Measurements from ENCODE around the gene CD28.

CD28 gene

DNA sequence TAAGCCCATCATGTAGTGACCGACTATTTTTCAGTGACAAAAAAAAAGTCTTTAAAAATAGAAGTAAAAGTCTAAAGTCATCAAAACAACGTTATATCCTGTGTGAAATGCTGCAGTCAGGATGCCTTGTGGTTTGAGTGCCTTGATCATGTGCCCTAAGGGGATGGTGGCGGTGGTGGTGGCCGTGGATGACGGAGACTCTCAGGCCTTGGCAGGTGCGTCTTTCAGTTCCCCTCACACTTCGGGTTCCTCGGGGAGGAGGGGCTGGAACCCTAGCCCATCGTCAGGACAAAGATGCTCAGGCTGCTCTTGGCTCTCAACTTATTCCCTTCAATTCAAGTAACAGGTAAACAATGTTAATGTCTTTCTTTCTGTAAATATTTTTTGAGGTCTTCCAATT, at the start of gene CD28:
Gene CD28 (plus strand): TSS at position 237 of the 400 bp plus-strand sequence. CDS start 58 bp downstream, at position 295.
- DNase-seq = no peak

GRCh38 chr2:203659331-203660049, 46.9 kb upstream of the CD28 start:
- no peak for DNase-seq

DNA sequence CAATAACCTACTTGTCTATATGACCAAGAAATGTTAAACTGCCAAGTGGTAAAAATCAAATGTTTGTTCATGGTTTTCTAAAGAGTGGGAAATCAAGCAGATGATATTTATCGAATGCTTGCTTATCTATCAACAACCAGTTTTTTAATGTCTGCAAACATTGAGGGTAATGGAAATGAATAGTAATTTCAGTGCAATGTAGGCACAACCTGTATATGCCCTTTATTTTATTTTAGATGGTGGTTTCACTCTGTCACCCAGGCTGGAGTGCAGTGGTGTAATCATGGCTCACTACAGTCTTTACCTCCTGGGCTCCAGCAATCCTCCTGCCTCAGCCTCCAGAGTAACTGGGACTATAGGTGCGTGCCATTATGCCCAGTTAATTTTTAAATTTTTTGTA, 46.0 kb upstream of the CD28 start:
- no peak for DNase-seq

GRCh38 chr2:203661279-203661908, 45.0 kb upstream of the CD28 start:
- no peak for DNase-seq

DNA sequence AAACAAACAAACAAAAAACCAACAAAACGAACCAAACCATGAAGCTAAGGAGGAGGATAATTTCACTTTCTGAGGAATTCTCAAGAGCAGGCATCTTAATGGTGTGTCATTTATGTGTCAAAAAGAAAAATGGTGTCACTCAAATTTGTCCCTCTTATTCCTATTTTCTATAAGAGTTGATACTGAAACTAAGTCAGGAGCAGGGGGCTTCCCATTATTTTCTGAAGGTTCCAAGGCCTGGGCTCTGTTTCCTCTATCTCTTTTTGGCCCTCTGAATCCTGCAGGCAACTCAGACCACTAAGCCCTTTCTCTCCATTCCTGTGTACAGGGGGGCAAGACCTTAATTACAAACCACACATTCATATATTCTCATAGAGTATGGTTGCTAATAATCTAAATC, 44.0 kb upstream of the CD28 start:
- no peak for DNase-seq

- no peak for DNase-seq
Measured at GRCh38 chr2:203662951-203663350, 43.5 kb upstream of the CD28 start.

DNA sequence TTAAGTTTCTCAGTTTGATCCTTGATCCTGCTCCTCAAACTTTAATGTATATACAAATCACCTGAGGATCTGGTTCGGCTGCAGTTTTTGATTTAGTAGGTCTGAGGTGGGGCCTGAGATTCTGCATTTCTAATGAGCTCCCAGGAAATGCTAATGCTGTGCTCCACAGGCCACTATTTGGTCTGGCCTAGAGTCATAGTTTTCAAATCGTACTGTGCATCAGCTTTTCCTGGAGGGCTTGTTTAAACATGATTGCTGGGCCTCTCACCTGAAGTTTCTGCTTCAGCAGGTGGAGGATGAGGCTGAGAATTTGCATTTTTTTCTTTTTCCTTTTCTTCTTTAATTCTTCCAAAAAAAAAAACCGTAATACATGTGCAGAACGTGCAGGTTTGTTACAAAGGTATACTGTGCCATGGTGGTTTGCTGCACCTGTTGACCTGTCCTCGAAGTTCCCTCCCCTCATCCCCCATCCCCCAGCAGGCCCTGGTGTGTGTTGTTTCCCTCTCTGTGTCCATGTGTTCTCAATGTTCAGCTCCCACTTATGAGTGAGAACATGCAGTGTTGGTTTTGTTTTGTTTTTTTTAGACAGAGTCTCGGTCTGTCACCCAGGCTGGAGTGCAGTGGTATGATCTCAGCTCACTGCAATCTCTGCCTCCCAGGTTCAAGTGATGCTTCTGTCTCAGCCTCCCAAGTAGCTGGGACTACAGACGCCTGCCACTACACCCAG, 42.2 kb upstream of the CD28 start:
- no peak for DNase-seq

DNA sequence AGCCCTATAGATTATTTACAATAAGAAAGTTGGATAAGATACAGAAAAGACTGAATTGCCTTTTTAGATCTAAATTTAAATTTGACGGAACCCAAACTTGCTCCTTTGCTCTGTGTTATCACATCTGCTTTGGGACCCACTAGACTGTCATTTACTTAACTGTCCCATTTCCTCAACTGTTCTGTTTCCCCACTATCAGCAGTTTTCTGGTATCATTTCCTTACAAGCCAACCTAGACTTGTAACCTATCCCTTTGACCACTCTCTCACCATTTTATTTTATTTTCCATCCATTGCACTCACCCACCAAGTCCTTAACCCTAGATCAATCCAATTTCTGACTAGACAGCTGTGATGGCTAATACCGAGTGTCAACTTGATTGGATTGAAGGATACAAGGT, 38.6 kb upstream of the CD28 start:
- DNase-seq = no peak

DNA sequence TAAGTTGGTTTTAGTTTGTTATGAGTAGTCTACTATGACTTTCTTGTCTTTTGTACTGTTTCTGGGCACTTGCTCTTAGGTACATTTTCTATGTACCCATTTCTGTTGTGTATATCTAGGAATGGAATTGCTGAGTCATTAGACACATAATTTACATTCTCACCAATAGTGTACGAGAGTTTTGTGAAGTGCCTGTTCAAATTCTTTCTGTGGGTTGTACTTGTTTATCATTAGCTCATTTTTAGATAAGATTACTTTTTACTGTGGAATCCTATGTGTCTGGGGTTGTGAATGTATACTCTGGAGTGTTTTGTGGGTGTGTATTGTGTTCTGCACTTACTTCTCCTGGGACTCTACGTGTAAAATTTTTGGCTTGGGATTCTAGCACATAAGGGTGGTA, 36.6 kb upstream of the CD28 start:
- DNase-seq = no peak

- DNase-seq = no peak
Measured at GRCh38 chr2:203670939-203671338, 35.5 kb upstream of the CD28 start.

GRCh38 chr2:203671876-203672275, 34.6 kb upstream of the CD28 start:
- no peak for DNase-seq

GRCh38 chr2:203672856-203673255, 33.6 kb upstream of the CD28 start:
- no peak for DNase-seq

GRCh38 chr2:203673933-203674332, 32.5 kb upstream of the CD28 start:
- no peak for DNase-seq

- DNase-seq = no peak
Measured at GRCh38 chr2:203675086-203675485, 31.4 kb upstream of the CD28 start.

- DNase-seq = no peak
Measured at GRCh38 chr2:203678971-203679370, 27.5 kb upstream of the CD28 start.

DNA sequence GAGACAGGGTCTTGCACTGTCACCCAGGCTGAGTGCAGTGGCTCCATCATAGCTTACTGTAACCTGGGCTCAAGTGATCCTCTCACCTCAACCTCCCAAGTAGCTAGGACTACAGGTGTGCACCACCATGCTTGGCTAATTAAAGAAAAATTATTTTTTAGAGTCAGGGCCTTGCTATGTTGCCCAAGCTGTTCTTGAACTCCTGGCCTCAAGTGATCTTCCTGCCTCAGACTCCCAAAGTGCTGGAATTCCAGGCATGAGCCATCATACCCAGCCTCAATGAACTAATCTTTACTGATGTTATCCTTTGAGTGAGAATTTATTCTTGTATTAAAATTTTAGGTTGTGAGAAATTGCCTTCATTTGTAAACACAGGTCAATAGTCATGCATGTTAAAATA, 27.0 kb upstream of the CD28 start:
- DNase-seq = no peak

DNA sequence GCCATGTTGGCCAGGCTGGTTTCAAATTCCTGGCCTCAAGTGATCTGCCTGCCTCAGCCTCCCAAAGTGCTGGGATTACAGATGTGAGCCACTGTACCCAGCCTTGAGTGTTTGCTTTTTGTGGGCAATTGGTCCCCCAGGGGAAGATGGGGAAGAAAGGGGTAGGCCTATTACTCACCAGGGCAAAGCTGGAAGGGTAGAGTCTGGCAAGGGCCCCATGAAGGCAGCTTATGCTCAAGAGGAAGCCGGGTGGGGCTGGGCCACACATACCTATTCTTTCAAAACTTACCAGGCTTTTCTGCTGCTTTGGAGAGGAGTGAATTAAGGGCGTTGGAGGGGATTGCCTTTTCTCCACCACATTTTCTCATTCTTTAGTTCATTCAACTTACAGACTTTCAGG, 24.5 kb upstream of the CD28 start:
- DNase-seq = no peak

DNA sequence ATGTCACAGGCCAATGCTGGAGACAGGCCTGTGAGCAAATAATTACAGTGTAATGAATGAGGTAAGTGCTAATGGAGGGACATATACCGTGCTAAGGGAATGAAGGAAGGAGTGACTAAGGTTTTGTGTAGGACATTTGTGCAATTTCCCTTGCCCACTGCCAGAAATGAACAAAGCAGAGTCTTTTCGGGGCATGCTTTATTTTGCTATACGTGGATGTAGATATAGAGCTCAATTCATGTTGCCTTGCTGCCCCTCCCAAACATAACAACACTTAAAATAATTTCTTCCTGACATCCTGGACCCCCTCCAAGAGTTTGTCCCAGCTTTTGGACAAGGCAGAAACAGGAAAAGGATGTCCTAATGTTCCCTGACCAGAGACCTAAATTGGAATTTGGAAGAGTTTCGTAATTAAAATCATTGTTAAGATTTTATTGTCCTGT, 23.7 kb upstream of the CD28 start:
- no peak for DNase-seq

DNA sequence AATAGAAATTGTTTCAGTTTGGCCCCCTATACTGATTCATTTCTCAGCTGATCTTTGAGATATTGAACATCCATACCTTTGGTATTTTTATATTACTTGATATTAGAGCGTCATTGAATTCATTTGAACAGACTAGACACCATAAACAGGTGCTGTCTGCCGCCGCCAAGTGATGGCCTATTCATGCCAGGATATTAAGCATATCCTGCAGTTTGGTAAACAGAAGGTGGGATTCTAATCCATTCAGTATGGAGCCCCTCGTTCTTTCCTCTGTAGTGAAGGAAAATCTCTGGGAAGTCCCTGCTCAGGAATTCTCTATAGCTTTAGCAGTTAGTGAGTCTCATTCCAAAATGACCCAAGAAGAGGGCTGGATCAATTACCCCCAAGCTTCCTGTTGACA, 23.0 kb upstream of the CD28 start:
- DNase-seq = no peak

- no peak for DNase-seq
Measured at GRCh38 chr2:203683932-203684556, 22.4 kb upstream of the CD28 start.

DNA sequence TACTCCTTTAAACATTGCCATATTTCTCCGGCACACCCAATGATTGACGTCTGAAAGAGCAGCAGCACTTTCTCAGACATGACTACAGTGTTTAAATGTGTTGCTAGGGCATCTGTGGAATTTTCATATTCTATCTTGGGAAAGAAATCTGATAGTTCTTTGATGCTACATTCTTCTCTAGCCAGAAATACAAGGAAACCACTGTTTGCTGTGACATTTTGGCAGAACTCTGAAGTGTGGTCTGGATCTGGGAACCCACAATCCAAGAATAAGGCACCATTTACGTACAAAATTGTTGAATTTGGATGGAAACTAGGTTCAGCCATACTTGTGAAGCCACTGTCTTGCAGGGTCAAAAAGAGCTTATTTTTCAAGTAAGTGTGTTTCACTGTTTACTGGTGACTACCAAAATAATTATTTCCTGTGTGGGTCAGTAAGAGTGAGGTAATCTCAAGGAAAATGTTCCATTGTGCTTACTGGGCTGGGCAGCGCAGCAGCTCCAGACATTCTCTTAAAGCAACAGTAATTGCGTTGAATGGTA, 21.3 kb upstream of the CD28 start:
- DNase-seq = no peak

DNA sequence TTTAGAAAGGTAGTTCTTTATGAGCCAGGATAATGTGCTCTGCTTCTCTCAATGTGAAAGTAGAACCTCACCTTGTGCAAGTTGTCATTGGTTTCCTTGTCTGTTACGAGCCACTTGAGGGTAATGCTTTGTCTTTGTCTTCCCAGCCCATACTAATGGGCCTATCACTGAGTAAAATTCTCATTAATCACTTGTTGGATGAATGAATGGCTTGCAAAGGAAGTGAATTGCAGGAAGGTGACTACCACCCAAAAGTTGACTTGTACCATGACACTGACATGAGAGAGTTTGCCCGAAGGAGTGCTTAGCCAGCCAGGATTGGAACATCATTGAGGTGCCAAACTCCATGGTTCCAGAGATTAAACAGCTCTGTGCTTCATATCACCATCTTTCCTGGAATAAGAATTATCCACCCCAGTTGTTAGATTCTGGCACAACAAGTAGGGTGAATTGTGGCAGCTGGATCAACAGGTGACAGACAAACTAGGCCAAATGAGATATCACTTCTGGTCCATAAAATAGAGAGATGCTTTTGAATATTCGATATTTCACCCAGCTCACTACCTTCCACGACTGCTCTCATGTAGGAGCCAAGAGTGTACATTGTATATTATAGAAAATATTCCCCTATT, 20.5 kb upstream of the CD28 start:
- DNase-seq = no peak

DNA sequence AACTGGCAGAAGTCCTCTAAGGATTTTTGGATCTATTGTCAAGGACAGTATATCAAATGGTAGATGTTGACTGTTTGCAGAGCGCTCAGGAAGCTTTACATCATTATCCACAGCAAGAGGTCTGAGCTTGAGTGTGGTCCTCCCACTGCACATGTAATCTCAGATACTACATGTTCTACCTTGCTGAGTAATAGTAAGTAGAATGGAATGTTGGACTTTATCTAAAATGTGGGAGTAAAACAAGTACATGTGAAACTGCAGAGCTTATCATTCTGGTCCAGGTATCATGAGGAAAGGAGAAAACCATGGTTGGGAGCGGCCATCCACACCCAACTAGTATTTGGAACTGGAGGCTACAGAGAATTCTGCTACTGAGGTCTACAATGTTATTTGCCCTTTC, 19.3 kb upstream of the CD28 start:
- DNase-seq = no peak

All from NCI-H1105 (cell line).